H1 (cell line): ENCODE data around the gene GRIK4. TPM values are rescaled to one million over a fixed set of nuclear protein-coding genes. Genes with fewer than 3 reads are reported as not detected.

Experiments used
- CTCF ChIA-PET: fragments of 300-600 bp; sonication (Branson Sonifier 250); formaldehyde crosslinking; loops from one replicate; lab custom pipeline; 2021; ENCODE audit not compliant: partially characterized antibody; lab: Charles Lee
- POLR2A ChIA-PET: fragments of 300-600 bp; sonication (Branson Sonifier 250); formaldehyde crosslinking; loops from one replicate; lab custom pipeline; 2021; ENCODE audit warnings: inconsistent platforms; ENCODE audit not compliant: partially characterized antibody; lab: Charles Lee
- DNase-seq, 2 experiments: peaks; one replicate each; pipeline versions ENCODE4 v3.0.0 to v3.0.0-alpha.2; 2010 to 2022; ENCODE audit warnings: low spot score in 2 of 2, low read depth in 1 of 2, mixed read lengths in 1 of 2
- FAIRE-seq: peaks from 2 replicates; lab custom pipeline; 2011; peaks lifted over from hg19 to GRCh38; lab: Jason Lieb, UNC
- H2AFZ ChIP-seq: 2 replicates; pipeline ENCODE4 v1.8.1; 2012; ENCODE audit warnings: low read length, inconsistent platforms
- H2AK5ac ChIP-seq: 2 replicates; pipeline ENCODE4 v1.6.1; 2013; ENCODE audit warnings: low read depth, low read length
- H2BK120ac ChIP-seq: replicated peaks from 2 replicates; pipeline ENCODE3; 2013; ENCODE audit warnings: low read depth, low read length, inconsistent platforms
- H2BK12ac ChIP-seq: 2 replicates; pipeline ENCODE4 v1.6.1; 2013; ENCODE audit warnings: low read depth, low read length
- H2BK15ac ChIP-seq: 2 replicates; pipeline ENCODE4 v1.6.1; 2013; ENCODE audit warnings: low read length
- H2BK20ac ChIP-seq: 2 replicates; pipeline ENCODE4 v1.6.1; 2013; ENCODE audit warnings: low read length
- H2BK5ac ChIP-seq: 2 replicates; pipeline ENCODE4 v1.6.1; 2013; ENCODE audit warnings: low read depth, low read length
- H3K14ac ChIP-seq: 2 replicates; pipeline ENCODE4 v1.6.1; 2013; ENCODE audit warnings: inconsistent platforms; ENCODE audit not compliant: insufficient read length
- H3K18ac ChIP-seq: 2 replicates; pipeline ENCODE4 v1.6.1; 2013; ENCODE audit warnings: low read length; ENCODE audit errors: extremely low read depth
- H3K23ac ChIP-seq: 2 replicates; pipeline ENCODE4 v1.6.1; 2013; ENCODE audit warnings: inconsistent platforms; ENCODE audit not compliant: insufficient read length
- H3K23me2 ChIP-seq: 2 replicates; pipeline ENCODE4 v1.6.1; 2013; ENCODE audit warnings: low read depth, low read length
- H3K27ac ChIP-seq: 2 replicates; pipeline ENCODE4 v1.6.1; 2011; ENCODE audit warnings: low read depth, low read length, inconsistent platforms
- H3K27me3 ChIP-seq, 4 experiments: replicated peaks in 1 of 4; 1 replicate in 1 of 4; 2 replicates in 3 of 4; pipeline versions ENCODE4 v1.6.1 to v1.8.1; 2011 to 2013; ENCODE audit warnings: low read length in 3 of 4, mild to moderate bottlenecking in 3 of 4, inconsistent platforms in 2 of 4, mixed read lengths in 2 of 4, moderate library complexity in 1 of 4; ENCODE audit not compliant: control insufficient read depth in 3 of 4, insufficient read depth in 3 of 4; ENCODE audit errors: extremely low read depth in 1 of 4
- H3K36me3 ChIP-seq, 4 experiments: 2 replicates each; pipeline versions ENCODE4 v1.6.1 to v1.8.1; 2011 to 2013; ENCODE audit warnings: mild to moderate bottlenecking in 4 of 4, low read length in 3 of 4, moderate library complexity in 2 of 4, control low read depth in 1 of 4, inconsistent platforms in 1 of 4; ENCODE audit not compliant: insufficient read depth in 4 of 4, control insufficient read depth in 2 of 4
- H3K4ac ChIP-seq: replicated peaks from 2 replicates; pipeline ENCODE3; 2013; ENCODE audit warnings: low read length, low read depth, mixed read lengths, inconsistent platforms; ENCODE audit not compliant: insufficient read length
- H3K4me1 ChIP-seq, 4 experiments: replicated peaks in 1 of 4; 1 replicate in 1 of 4; 2 replicates in 3 of 4; pipeline versions ENCODE4 v1.6.1 to v1.8.1; 2011 to 2013; ENCODE audit warnings: low read length in 3 of 4, inconsistent platforms in 2 of 4, mixed read lengths in 1 of 4; ENCODE audit not compliant: insufficient read depth in 4 of 4, control insufficient read depth in 3 of 4
- H3K4me2 ChIP-seq, 2 experiments: 2 replicates each; pipeline versions ENCODE4 v1.6.1 to v1.8.1; 2011 to 2013; ENCODE audit warnings: low read depth in 2 of 2, low read length in 2 of 2, control low read depth in 1 of 2, inconsistent platforms in 1 of 2, mild to moderate bottlenecking in 1 of 2; ENCODE audit not compliant: insufficient read depth in 1 of 2
- H3K4me3 ChIP-seq, 4 experiments: fragments of 200-600, 300-600 bp in 1 of 4; sonication (generic), shearing (Covaris generic), sonication (Bioruptor Twin) in 1 of 4; 2 replicates each; pipeline versions ENCODE4 v1.5.1 to v1.8.1; 2011 to 2016; ENCODE audit warnings: low read length in 4 of 4, low read depth in 3 of 4, control low read depth in 2 of 4, inconsistent platforms in 2 of 4, mild to moderate bottlenecking in 2 of 4, mixed read lengths in 1 of 4, moderate library complexity in 1 of 4; ENCODE audit not compliant: insufficient read depth in 2 of 4; ENCODE audit errors: extremely low read depth in 1 of 4
- H3K56ac ChIP-seq: replicated peaks from 2 replicates; pipeline ENCODE3; 2013; ENCODE audit warnings: low read depth, mild to moderate bottlenecking, mixed read lengths, low read length, inconsistent platforms; ENCODE audit not compliant: insufficient read length
- H3K79me1 ChIP-seq: 2 replicates; pipeline ENCODE4 v1.6.1; 2013; ENCODE audit warnings: low read depth, low read length, control low read depth
- H3K79me2 ChIP-seq, 2 experiments: 2 replicates each; pipeline versions ENCODE4 v1.6.1 to v1.8.1; 2012 to 2013; ENCODE audit warnings: low read length in 2 of 2, mild to moderate bottlenecking in 2 of 2, inconsistent platforms in 1 of 2; ENCODE audit not compliant: insufficient read depth in 2 of 2, control insufficient read depth in 1 of 2
- H3K9ac ChIP-seq, 4 experiments: replicated peaks in 1 of 4; 1 replicate in 1 of 4; 2 replicates in 3 of 4; pipeline versions ENCODE4 v1.6.1 to v1.8.1; 2011 to 2013; ENCODE audit warnings: low read depth in 3 of 4, low read length in 3 of 4, control low read depth in 2 of 4, mild to moderate bottlenecking in 2 of 4, moderate library complexity in 2 of 4, inconsistent platforms in 1 of 4; ENCODE audit errors: extremely low read depth in 1 of 4
- H3K9me3 ChIP-seq, 2 experiments: 2 replicates each; pipeline versions ENCODE4 v1.6.1 to v1.8.1; 2012 to 2013; ENCODE audit warnings: mild to moderate bottlenecking in 2 of 2, moderate library complexity in 2 of 2, control low read depth in 1 of 2, inconsistent platforms in 1 of 2, low read depth in 1 of 2, low read length in 1 of 2, mixed read lengths in 1 of 2; ENCODE audit not compliant: insufficient read depth in 2 of 2
- H4K20me1 ChIP-seq, 2 experiments: replicated peaks in 1 of 2; 2 replicates each; pipeline versions ENCODE3 to v1.8.1; 2011 to 2013; ENCODE audit warnings: inconsistent platforms in 2 of 2, low read length in 2 of 2, mild to moderate bottlenecking in 1 of 2; ENCODE audit not compliant: insufficient read depth in 2 of 2, control insufficient read depth in 1 of 2
- H4K5ac ChIP-seq: 2 replicates; pipeline ENCODE4 v1.6.1; 2013; ENCODE audit warnings: low read length, low read depth, mixed read lengths, inconsistent platforms; ENCODE audit not compliant: insufficient read length
- H4K8ac ChIP-seq: 2 replicates; pipeline ENCODE4 v1.8.0; 2013; ENCODE audit warnings: mild to moderate bottlenecking, moderate library complexity, low read length, inconsistent platforms; ENCODE audit not compliant: insufficient read depth; ENCODE audit errors: extremely low read depth
- H4K91ac ChIP-seq: replicated peaks from 2 replicates; pipeline ENCODE3; 2013; ENCODE audit warnings: low read length, mixed read lengths, inconsistent platforms; ENCODE audit not compliant: insufficient read length
- KDM4A ChIP-seq: IDR thresholded peaks from one replicate; pipeline ENCODE4 v1.7.1; 2012; ENCODE audit warnings: low read depth, mild to moderate bottlenecking, moderate library complexity, low read length, inconsistent platforms; ENCODE audit not compliant: severe bottlenecking
- KDM5A ChIP-seq: fragments of 200-600 bp; IDR thresholded peaks from 2 replicates; pipeline ENCODE4 v1.7.1; 2012; ENCODE audit warnings: mild to moderate bottlenecking, low read length, inconsistent platforms, mixed read lengths
- PHF8 ChIP-seq: fragments of 200-600 bp; sonication (generic); conservative IDR thresholded peaks from 2 replicates; pipeline ENCODE4 v1.7.1; 2012; ENCODE audit warnings: low read depth, mild to moderate bottlenecking, inconsistent platforms, low read length, moderate library complexity
- SAP30 ChIP-seq: fragments of 300-600 bp; sonication (generic); IDR thresholded peaks from 2 replicates; pipeline ENCODE4 v1.7.1; 2012; ENCODE audit warnings: low read length, moderate library complexity, mild to moderate bottlenecking, inconsistent platforms; ENCODE audit not compliant: insufficient read depth, insufficient replicate concordance
- SP2 ChIP-seq: IDR thresholded peaks from 2 replicates; pipeline ENCODE4 v1.6.1; 2012; ENCODE audit warnings: mild to moderate bottlenecking, low read length, inconsistent platforms
- ZNF274 ChIP-seq: IDR thresholded peaks from 2 replicates; pipeline ENCODE4 v1.7.0; 2012; ENCODE audit warnings: low read length, borderline replicate concordance; ENCODE audit errors: extremely low read depth
- WGBS, 2 experiments: shearing (Covaris generic) in 1 of 2; methylation state at CpG; one replicate each; pipeline versions ENCODE4 v1.1.6 to v1.1.7; 2013 to 2015; ENCODE audit warnings: low lambda C conversion rate in 2 of 2, mixed read lengths in 2 of 2, inconsistent platforms in 1 of 2, low coverage in 1 of 2, missing lambda C conversion rate in 1 of 2; ENCODE audit not compliant: insufficient replicate concordance in 2 of 2, insufficient coverage in 1 of 2, insufficient read length in 1 of 2; ENCODE audit errors: extremely low coverage in 1 of 2, missing lambda C conversion rate in 1 of 2; 5-methylcytosine and 5-hydroxymethylcytosine counted together
- polyA plus RNA-seq, 7 experiments: library from polyadenylated mRNA; depleted of rRNA in 3 of 7; stranded (reverse) in 5 of 7; unstranded in 2 of 7; fragments of >200 nt in 5 of 7; fragments of 200-250 nt in 2 of 7; gene quantifications; 1 replicate in 5 of 7; 2 replicates in 1 of 7; 4 replicates in 1 of 7; pipeline versions ENCODE4 v1.2.1 to v1.2.3, GENCODE V29; 2011 to 2013; ENCODE audit warnings: missing spikeins in 2 of 7, mixed read lengths in 2 of 7
- total RNA-seq: library from RNA; stranded (reverse); fragmentation: NEBNext Ultra II Directional; extraction: Animal tissue kit (Norgen Biotek cat#: 25700); gene quantifications from 2 replicates; pipeline ENCODE4 v1.2.1, GENCODE V29; 2021

The GRIK4 gene
- total and polyA plus RNA-seq, 2 of the 8 experiments (the other 6 are each of a cell fraction or from before 2014, with no cell fraction given) = 1.2 to 2.9 TPM

- Histone ChIP-seq H3K36me3 (no peaks in the 10 kb centered on the region), H4K20me1 (no peaks in the 10 kb centered on the region), H3K79me1 (no peaks in the 10 kb centered on the region), H3K18ac (no peak overlapping the region), H3K79me2 (no peaks in the 10 kb centered on the region), H2BK120ac (no peak overlapping the region), H3K27ac (no peak overlapping the region), H2BK20ac (no peak overlapping the region), H3K27me3 (peaks cover 0 to 23% (median 11%) of the 10 kb centered on the region in 4 experiments; a peak in 5 of 7 replicates), H3K4me1 (peaks cover 6 to 18% (median 6%) of the 10 kb centered on the region in 4 experiments), H3K9ac (no peak overlapping the region), H4K91ac (no peak overlapping the region), H3K9me3 (no peaks in the 10 kb centered on the region), H3K14ac (no peak overlapping the region), H2AK5ac (no peak overlapping the region), H2BK12ac (no peak overlapping the region), H4K8ac (no peak overlapping the region; the same call in 1 of the 2 replicates), H3K23ac (no peak overlapping the region), H3K4me2 (no peak overlapping the region), H4K5ac (no peak overlapping the region), H2BK15ac (no peak overlapping the region; the same call in 1 of the 2 replicates), H3K4ac (no peak overlapping the region), H3K23me2 (peaks cover 11% of the 10 kb centered on the region; the same call in 1 of the 2 replicates), H2AFZ (no peak overlapping the region), H3K56ac (no peak overlapping the region), H3K4me3 (no peak overlapping the region), H2BK5ac (no peak overlapping the region)
- FAIRE-seq (no peak), DNase-seq (no peak)
- CTCF ChIA-PET = interaction anchor here (0.7 to 2.6 kb wide), 8 partner anchors 16 to 107 kb away, joined by 3 to 10 read pairs (median 4); no protein-coding TSS in a partner anchor
- 80% methylated on average over 8 of the region's 8 CpGs; no CpG with 5 or more reads in 1 of the 2 experiments for WGBS, 2 experiments
- POLR2A ChIA-PET = no interaction called here
- TF ChIP-seq ZNF274 (no peak), SAP30 (no peak), KDM4A (no peak), KDM5A (no peak), PHF8 (no peak), SP2 (no peak)
These were observed 57.2 kb downstream of the GRIK4 start for GRCh38 chr11:120568572-120569307.
